Astrocyte (in vitro differentiated cells and primary cell): ENCODE results near the gene CCDC136. TPM values are rescaled to one million over a fixed set of nuclear protein-coding genes. Genes with fewer than 3 reads are reported as not detected.

ENCODE experiments used
- DNase-seq: peaks from one replicate; pipeline ENCODE4 v3.0.0-alpha.2; 2010; ENCODE audit warnings: low read depth
- FAIRE-seq: peaks from 2 replicates; lab custom pipeline; 2011; peaks lifted over from hg19 to GRCh38; lab: Jason Lieb, UNC
- H2AFZ ChIP-seq: 2 replicates; pipeline ENCODE4 v1.6.0; 2012; ENCODE audit warnings: low read depth, low read length, inconsistent platforms
- H3K27ac ChIP-seq: 2 replicates; pipeline ENCODE4 v1.5.1; 2011; ENCODE audit warnings: low read depth, low read length, inconsistent platforms
- H3K27me3 ChIP-seq: 2 replicates; pipeline ENCODE4 v1.6.0; 2011; ENCODE audit warnings: low read length, inconsistent platforms; ENCODE audit not compliant: insufficient read depth
- H3K36me3 ChIP-seq: 2 replicates; pipeline ENCODE4 v1.5.1; 2011; ENCODE audit warnings: low read length, inconsistent platforms; ENCODE audit not compliant: insufficient read depth
- H3K4me1 ChIP-seq: 2 replicates; pipeline ENCODE4 v1.5.1; 2011; ENCODE audit warnings: low read length, inconsistent platforms; ENCODE audit not compliant: insufficient read depth
- H3K4me2 ChIP-seq: 2 replicates; pipeline ENCODE4 v1.6.0; 2012; ENCODE audit warnings: low read length, inconsistent platforms
- H3K4me3 ChIP-seq: 2 replicates; pipeline ENCODE4 v1.5.1; 2011; ENCODE audit warnings: low read depth, mild to moderate bottlenecking, low read length, inconsistent platforms; ENCODE audit not compliant: insufficient read depth
- H3K79me2 ChIP-seq: 2 replicates; pipeline ENCODE4 v1.6.0; 2012; ENCODE audit warnings: mild to moderate bottlenecking, low read length, inconsistent platforms; ENCODE audit not compliant: insufficient read depth
- H3K9ac ChIP-seq: 2 replicates; pipeline ENCODE4 v1.6.0; 2012; ENCODE audit warnings: mild to moderate bottlenecking, low read length, inconsistent platforms
- H3K9me3 ChIP-seq: 2 replicates; pipeline ENCODE4 v1.5.1; 2012; ENCODE audit warnings: low read depth, mild to moderate bottlenecking, low read length, inconsistent platforms; ENCODE audit not compliant: insufficient read depth
- H4K20me1 ChIP-seq: 2 replicates; pipeline ENCODE4 v1.6.0; 2012; ENCODE audit warnings: low read length, inconsistent platforms; ENCODE audit not compliant: insufficient read depth
- H3K27ac Mint-ChIP-seq: one replicate; pipeline ENCODE4 v1.8.0; 2021; ENCODE audit warnings: mild to moderate bottlenecking, mixed read lengths; ENCODE audit not compliant: unreplicated experiment
- H3K27me3 Mint-ChIP-seq: one replicate; pipeline ENCODE4 v1.8.0; 2021; ENCODE audit warnings: low read depth, mixed read lengths; ENCODE audit not compliant: unreplicated experiment
- H3K36me3 Mint-ChIP-seq: one replicate; pipeline ENCODE4 v1.8.0; 2021; ENCODE audit warnings: low read depth, mixed read lengths; ENCODE audit not compliant: unreplicated experiment
- H3K4me1 Mint-ChIP-seq: one replicate; pipeline ENCODE4 v1.8.0; 2021; ENCODE audit warnings: low read depth, mixed read lengths; ENCODE audit not compliant: unreplicated experiment
- H3K4me3 Mint-ChIP-seq: one replicate; pipeline ENCODE4 v1.8.0; 2021; ENCODE audit warnings: mild to moderate bottlenecking, moderate library complexity, mixed read lengths; ENCODE audit not compliant: unreplicated experiment
- H3K9me3 Mint-ChIP-seq: one replicate; pipeline ENCODE4 v1.8.0; 2021; ENCODE audit warnings: mild to moderate bottlenecking, mixed read lengths; ENCODE audit not compliant: unreplicated experiment
- CTCF ChIP-seq: IDR thresholded peaks from 2 replicates; pipeline ENCODE4 v1.5.1; 2011; ENCODE audit warnings: low read depth, mild to moderate bottlenecking, inconsistent platforms, low read length, moderate library complexity; ENCODE audit not compliant: insufficient read depth
- EZH2 ChIP-seq: IDR thresholded peaks from 2 replicates; pipeline ENCODE4 v1.6.1; 2012; ENCODE audit warnings: mild to moderate bottlenecking, low read length, inconsistent platforms; ENCODE audit not compliant: insufficient read depth
- total RNA-seq: library from RNA; stranded (reverse); gene quantifications from 2 replicates; pipeline ENCODE4 v1.2.1, GENCODE V29; 2021

Gene CCDC136
- total RNA-seq, 1 donor from 2014 or later, result 14.9 TPM

GRCh38 chr7:128849804-128850490 lies 58.2 kb downstream of the CCDC136 start:
- no peaks in the 10 kb centered on the region for H3K9me3 ChIP-seq
- H3K9ac ChIP-seq, result no peak overlapping the region
- Mint-ChIP-seq H3K36me3 (peaks cover 15% of the 10 kb centered on the region), H3K4me1 (no peaks in the 10 kb centered on the region), H3K27ac (no peak overlapping the region), H3K4me3 (no peak overlapping the region), H3K27me3 (no peaks in the 10 kb centered on the region), H3K9me3 (no peaks in the 10 kb centered on the region)
- no peak overlapping the region for H2AFZ ChIP-seq
- no peaks in the 10 kb centered on the region for H3K27me3 ChIP-seq
- H3K4me1 ChIP-seq, result no peaks in the 10 kb centered on the region
- H3K36me3 ChIP-seq, result peaks cover 64% of the 10 kb centered on the region
- TF ChIP-seq CTCF, result no peak
- no peak for TF ChIP-seq EZH2
- FAIRE-seq (no peak), DNase-seq (no peak)
- H3K79me2 ChIP-seq, result peaks cover 16% of the 10 kb centered on the region
- no peak overlapping the region for H3K27ac ChIP-seq
- peaks cover 92% of the 10 kb centered on the region for H4K20me1 ChIP-seq
- H3K4me2 ChIP-seq, result no peak overlapping the region
- H3K4me3 ChIP-seq, result no peak overlapping the region

GRCh38 chr7:128852537-128853254 lies 60.9 kb downstream of the CCDC136 start:
- Mint-ChIP-seq H3K27me3 (no peaks in the 10 kb centered on the region), H3K36me3 (peaks cover 20% of the 10 kb centered on the region), H3K4me3 (no peak overlapping the region), H3K27ac (no peak overlapping the region), H3K9me3 (no peaks in the 10 kb centered on the region), H3K4me1 (no peaks in the 10 kb centered on the region)
- H4K20me1 ChIP-seq, result peaks cover 85% of the 10 kb centered on the region
- no peaks in the 10 kb centered on the region for H3K4me1 ChIP-seq
- no peak overlapping the region for H2AFZ ChIP-seq
- H3K9me3 ChIP-seq, result no peaks in the 10 kb centered on the region
- no peak for TF ChIP-seq CTCF
- TF ChIP-seq EZH2, result no peak
- no peak overlapping the region for H3K4me2 ChIP-seq
- peaks cover 55% of the 10 kb centered on the region for H3K36me3 ChIP-seq
- no peak overlapping the region for H3K27ac ChIP-seq
- H3K27me3 ChIP-seq, result no peaks in the 10 kb centered on the region
- H3K9ac ChIP-seq, result no peak overlapping the region
- no peak for DNase-seq
- FAIRE-seq, result no peak
- no peak overlapping the region for H3K4me3 ChIP-seq
- peaks cover 12% of the 10 kb centered on the region for H3K79me2 ChIP-seq

- no peak for TF ChIP-seq CTCF
- no peak for TF ChIP-seq EZH2
- H3K4me1 Mint-ChIP-seq, result no peaks in the 10 kb centered on the region
- H3K27me3 Mint-ChIP-seq, result no peaks in the 10 kb centered on the region
- DNase-seq (no peak), FAIRE-seq (no peak)
- Histone ChIP-seq H3K36me3 (peaks cover 57% of the 10 kb centered on the region), H3K4me1 (no peaks in the 10 kb centered on the region), H2AFZ (no peak overlapping the region), H3K27ac (no peak overlapping the region), H3K27me3 (no peaks in the 10 kb centered on the region), H3K9ac (no peak overlapping the region), H3K79me2 (peaks cover 12% of the 10 kb centered on the region), H3K4me3 (no peak overlapping the region), H3K9me3 (no peaks in the 10 kb centered on the region), H3K4me2 (no peak overlapping the region), H4K20me1 (peaks cover 80% of the 10 kb centered on the region)
- H3K36me3 Mint-ChIP-seq, result peaks cover 19% of the 10 kb centered on the region
- H3K4me3 Mint-ChIP-seq, result no peak overlapping the region
- H3K27ac Mint-ChIP-seq, result no peak overlapping the region
- no peaks in the 10 kb centered on the region for H3K9me3 Mint-ChIP-seq
Observed at GRCh38 chr7:128853799-128854198, 62.0 kb downstream of the CCDC136 start.
